HEK293T (cell line): ENCODE measurements around the gene ARHGAP25.

Experiments used
- CTCF ChIA-PET: fragments of 350-600 bp; formaldehyde crosslinking; extraction: SDS; loops from one replicate; lab custom pipeline; 2021; ENCODE audit warnings: antibody characterized with exemption, inconsistent platforms; lab: Yijun Ruan, JAX
- POLR2A ChIA-PET: fragments of 350-600 bp; formaldehyde crosslinking; extraction: SDS; loops from one replicate; lab custom pipeline; 2020; ENCODE audit warnings: antibody characterized with exemption, inconsistent platforms; lab: Yijun Ruan, JAX
- DNase-seq: peaks from one replicate; pipeline ENCODE4 v3.0.0; 2012; ENCODE audit warnings: mixed read lengths; ENCODE audit errors: extremely low spot score
- ARNT ChIP-seq: fragments of 450-650 bp; IDR thresholded peaks from 2 replicates; pipeline ENCODE4 v1.6.1; 2017; ENCODE audit warnings: mild to moderate bottlenecking
- BHLHE40 ChIP-seq: fragments of 450-650 bp; IDR thresholded peaks from 2 replicates; pipeline ENCODE4 v1.6.1; 2016; ENCODE audit warnings: mild to moderate bottlenecking, moderate library complexity, borderline replicate concordance
- CTBP1 ChIP-seq: fragments of 450-650 bp; IDR thresholded peaks from 2 replicates; pipeline ENCODE4 v1.6.1; 2016; ENCODE audit warnings: borderline replicate concordance
- ELF4 ChIP-seq: fragments of 450-650 bp; IDR thresholded peaks from 2 replicates; pipeline ENCODE4 v1.6.1; 2017; ENCODE audit warnings: antibody characterized with exemption
- FOXA1 ChIP-seq: fragments of 450-650 bp; IDR thresholded peaks from 2 replicates; pipeline ENCODE4 v1.6.1; 2016; ENCODE audit warnings: mild to moderate bottlenecking
- FOXK2 ChIP-seq: fragments of 450-650 bp; IDR thresholded peaks from 2 replicates; pipeline ENCODE4 v1.6.1; 2016; ENCODE audit warnings: mild to moderate bottlenecking
- FOXM1 ChIP-seq: fragments of 450-650 bp; IDR thresholded peaks from 2 replicates; pipeline ENCODE4 v1.6.1; 2017; ENCODE audit warnings: mild to moderate bottlenecking, borderline replicate concordance
- HDGF ChIP-seq: fragments of 450-650 bp; IDR thresholded peaks from 2 replicates; pipeline ENCODE4 v1.6.1; 2017; ENCODE audit warnings: antibody characterized with exemption, borderline replicate concordance
- L3MBTL2 ChIP-seq: fragments of 450-650 bp; conservative IDR thresholded peaks from 2 replicates; pipeline ENCODE4 v1.6.1; 2016; ENCODE audit warnings: mild to moderate bottlenecking
- LEF1 ChIP-seq: fragments of 450-650 bp; IDR thresholded peaks from 2 replicates; pipeline ENCODE4 v1.6.1; 2017; ENCODE audit warnings: mild to moderate bottlenecking, borderline replicate concordance
- NFRKB ChIP-seq: fragments of 450-650 bp; IDR thresholded peaks from 2 replicates; pipeline ENCODE4 v1.6.1; 2016; ENCODE audit warnings: mild to moderate bottlenecking, moderate library complexity
- SP1 ChIP-seq: fragments of 450-650 bp; IDR thresholded peaks from 2 replicates; pipeline ENCODE4 v1.6.1; 2017
- SUZ12 ChIP-seq: fragments of 450-650 bp; IDR thresholded peaks from 2 replicates; pipeline ENCODE4 v1.6.1; 2016; ENCODE audit warnings: mild to moderate bottlenecking
- TARDBP ChIP-seq: fragments of 450-650 bp; IDR thresholded peaks from 2 replicates; pipeline ENCODE4 v1.6.1; 2016
- ZNF384 ChIP-seq: fragments of 450-650 bp; IDR thresholded peaks from 2 replicates; pipeline ENCODE4 v1.6.1; 2016
- TF ChIP-seq, protein P1 (sequence below): fragments of 450-650 bp; IDR thresholded peaks from 2 replicates; pipeline ENCODE4 v1.6.1; 2016

Gene ARHGAP25

DNA sequence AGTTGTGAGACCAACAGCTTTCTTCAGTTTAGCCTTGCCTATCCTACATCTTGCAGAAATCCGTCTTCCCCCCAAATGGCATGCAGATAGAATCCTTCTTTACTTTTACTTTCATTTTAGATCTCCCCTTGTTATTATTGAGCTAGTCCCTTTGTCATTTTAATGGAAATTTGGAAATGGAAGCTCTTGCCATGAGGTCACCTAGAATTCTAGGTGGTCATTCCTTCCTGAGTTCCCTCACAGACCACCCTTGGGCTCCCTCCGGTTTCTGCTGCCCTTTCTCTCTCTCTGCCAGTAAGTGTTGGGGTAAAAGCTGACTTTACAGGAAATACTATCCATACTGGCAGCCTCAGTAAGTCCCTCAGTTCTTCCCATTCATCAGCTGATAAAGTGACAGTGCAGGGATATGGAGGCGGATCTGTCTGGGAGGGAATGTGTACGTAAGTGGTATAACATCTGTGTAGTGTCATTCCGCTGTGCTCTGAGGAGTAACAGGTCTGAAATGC lies 30.2 kb downstream of the ARHGAP25 start:
- POLR2A ChIA-PET = no interaction called here
- TF ChIP-seq ZNF384 (no peak), FOXA1 (no peak), FOXK2 (no peak), ELF4 (no peak), CTBP1 (no peak), FOXM1 (no peak), BHLHE40 (no peak), LEF1 (no peak), TARDBP (no peak), ARNT (no peak), SP1 (no peak), SUZ12 (no peak), L3MBTL2 (no peak)
- TF ChIP-seq, protein P1, sequence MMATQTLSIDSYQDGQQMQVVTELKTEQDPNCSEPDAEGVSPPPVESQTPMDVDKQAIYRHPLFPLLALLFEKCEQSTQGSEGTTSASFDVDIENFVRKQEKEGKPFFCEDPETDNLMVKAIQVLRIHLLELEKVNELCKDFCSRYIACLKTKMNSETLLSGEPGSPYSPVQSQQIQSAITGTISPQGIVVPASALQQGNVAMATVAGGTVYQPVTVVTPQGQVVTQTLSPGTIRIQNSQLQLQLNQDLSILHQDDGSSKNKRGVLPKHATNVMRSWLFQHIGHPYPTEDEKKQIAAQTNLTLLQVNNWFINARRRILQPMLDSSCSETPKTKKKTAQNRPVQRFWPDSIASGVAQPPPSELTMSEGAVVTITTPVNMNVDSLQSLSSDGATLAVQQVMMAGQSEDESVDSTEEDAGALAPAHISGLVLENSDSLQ = no peak
- no peak for DNase-seq
- CTCF ChIA-PET = interaction anchor here (1.0 kb wide), 1 partner anchor 13 kb away, joined by 6 read pairs; no protein-coding TSS in a partner anchor

DNA sequence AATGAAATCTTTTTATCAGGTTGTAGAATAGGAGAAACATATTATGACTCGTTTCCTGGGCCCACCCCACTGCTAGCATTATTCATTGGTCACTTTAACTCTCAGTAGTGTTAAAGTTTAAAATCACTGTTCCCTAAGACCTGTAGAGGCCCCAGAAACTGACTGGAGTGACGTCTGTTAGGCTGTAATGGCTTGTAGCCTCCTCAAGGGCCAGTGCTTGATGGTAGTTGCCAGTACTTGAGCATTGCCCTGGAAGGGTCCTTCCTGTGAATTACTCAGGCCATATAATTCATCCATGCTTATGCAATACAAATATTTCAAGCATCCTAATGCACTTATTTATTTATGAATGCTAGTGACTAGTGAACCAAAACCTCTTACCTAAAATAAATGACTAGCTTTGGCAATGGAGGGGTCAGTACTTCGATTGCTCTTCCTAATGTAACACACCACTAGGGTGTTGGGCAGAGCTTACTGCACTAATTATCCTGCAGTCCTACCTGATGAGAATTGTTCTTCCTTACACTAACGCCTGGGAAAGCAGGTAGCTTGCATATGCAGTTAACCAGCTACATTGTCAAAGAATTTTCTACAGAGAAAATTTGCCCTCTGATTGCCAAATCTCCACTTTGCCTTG lies 31.2 kb downstream of the ARHGAP25 start:
- CTCF ChIA-PET = no interaction called here
- POLR2A ChIA-PET = no interaction called here
- DNase-seq = no peak
- TF ChIP-seq LEF1 (no peak), SP1 (no peak), BHLHE40 (no peak), ELF4 (no peak), ZNF384 (no peak), HDGF (no peak), FOXM1 (no peak), TARDBP (no peak), FOXK2 (no peak), SUZ12 (no peak), CTBP1 (no peak), L3MBTL2 (no peak), ARNT (no peak), NFRKB (no peak)
- TF ChIP-seq, protein P1 = no peak

DNA sequence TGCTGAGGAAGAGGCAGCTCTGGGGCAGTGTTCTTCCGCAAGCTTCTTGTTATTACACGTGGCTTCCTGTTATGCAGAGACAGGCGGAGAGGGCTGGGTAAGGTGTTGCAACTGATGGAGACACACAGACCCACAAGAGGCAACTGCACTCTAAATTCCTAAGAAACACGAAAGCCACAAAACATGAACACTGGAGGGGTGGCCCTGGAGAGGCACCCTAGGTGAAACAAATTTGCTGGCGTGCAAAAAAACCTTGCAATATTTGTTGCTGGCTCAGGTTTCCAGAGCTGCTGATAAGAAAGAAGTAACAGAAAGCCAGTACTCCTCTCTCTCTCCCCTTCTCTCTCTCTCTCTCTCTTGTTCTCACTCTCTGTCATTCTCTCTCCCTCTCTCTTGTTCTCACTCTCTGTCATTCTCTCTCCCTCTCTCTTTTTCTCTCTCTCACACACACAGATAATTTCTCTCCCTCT lies 31.8 kb downstream of the ARHGAP25 start:
- no peak for TF ChIP-seq SP1
- no peak for TF ChIP-seq FOXK2
- no peak for TF ChIP-seq HDGF
- no peak for TF ChIP-seq CTBP1
- no peak for TF ChIP-seq NFRKB
- POLR2A ChIA-PET = no interaction called here
- DNase-seq = no peak
- CTCF ChIA-PET = no interaction called here

DNA sequence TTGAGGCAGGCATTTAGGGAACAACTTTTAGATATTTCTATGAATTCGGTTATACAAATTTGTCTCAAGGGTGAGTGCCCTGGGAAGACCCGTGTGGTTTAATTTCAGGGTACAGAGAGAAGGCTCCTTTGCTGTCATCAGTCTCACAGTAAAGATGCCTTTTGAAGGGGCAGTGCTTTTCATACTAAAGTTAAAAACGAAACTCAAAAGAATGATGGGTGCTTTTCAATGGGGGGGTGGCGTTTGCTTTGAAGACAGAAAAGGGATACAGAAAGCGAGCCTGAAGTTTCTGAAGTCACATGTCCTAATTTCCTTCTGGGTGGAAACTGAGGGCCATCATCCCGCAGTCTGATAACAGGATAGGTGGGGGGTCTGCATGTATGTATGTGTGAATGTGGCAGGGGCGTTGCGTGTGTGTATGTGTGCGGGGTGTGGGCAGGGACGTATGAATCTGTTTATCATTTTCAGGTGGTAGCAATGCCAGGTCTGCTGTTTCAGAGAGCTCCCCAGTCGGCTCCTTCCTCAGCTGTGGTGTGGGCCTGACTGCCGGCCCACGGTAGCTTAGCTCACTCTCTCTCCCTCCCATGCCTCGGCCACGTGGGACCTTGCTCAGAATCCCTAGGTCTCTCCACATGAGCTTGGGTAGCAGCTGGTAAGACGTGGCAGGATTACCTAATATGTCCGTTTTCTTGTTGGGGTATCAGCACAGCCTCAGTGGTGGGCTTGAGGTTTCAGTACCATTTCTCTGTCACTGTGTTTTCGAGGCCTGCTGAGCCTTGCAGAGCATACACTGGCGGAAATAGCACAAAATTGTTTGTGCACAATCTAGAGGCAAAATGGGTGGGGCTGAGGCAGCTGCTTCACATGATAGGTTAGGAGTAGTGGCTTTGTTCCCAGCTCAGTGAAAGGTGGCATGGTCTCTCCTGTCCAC lies 32.7 kb downstream of the ARHGAP25 start:
- CTCF ChIA-PET = no interaction called here
- POLR2A ChIA-PET = no interaction called here
- no peak for TF ChIP-seq NFRKB
- no peak for TF ChIP-seq FOXA1
- TF ChIP-seq ZNF384 = no peak
- TF ChIP-seq FOXM1 = no peak
- TF ChIP-seq ARNT = no peak
- TF ChIP-seq BHLHE40 = no peak
- no peak for TF ChIP-seq LEF1
- TF ChIP-seq L3MBTL2 = no peak
- no peak for TF ChIP-seq SP1
- no peak for TF ChIP-seq CTBP1
- TF ChIP-seq ELF4 = no peak
- no peak for TF ChIP-seq HDGF
- TF ChIP-seq, protein P1 = no peak
- no peak for TF ChIP-seq FOXK2
- TF ChIP-seq SUZ12 = no peak
- no peak for DNase-seq

DNA sequence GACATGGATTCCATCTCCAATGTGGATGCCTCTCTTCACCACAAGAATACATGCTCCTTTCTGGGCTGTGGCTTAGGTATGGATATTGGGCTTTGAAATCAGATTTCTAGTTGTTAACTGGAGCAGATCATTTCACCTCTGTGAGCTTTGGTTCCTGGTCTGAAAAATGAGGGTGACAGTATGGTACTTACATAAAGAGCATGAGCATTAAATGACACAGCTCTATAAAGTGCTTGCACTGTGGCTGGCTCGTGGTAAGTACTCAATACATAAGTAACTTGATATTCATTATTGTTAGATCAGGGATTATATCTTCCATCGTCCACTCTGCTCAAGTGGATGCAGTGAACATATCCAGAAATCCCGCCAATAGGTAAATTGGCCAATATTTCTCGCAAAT lies 33.4 kb downstream of the ARHGAP25 start:
- ChIA-PET CTCF (no interaction called here), POLR2A (no interaction called here)

More for the DNA sequence above, 33.4 kb downstream of the ARHGAP25 start:
- no peak for DNase-seq
- no peak for TF ChIP-seq FOXK2
- no peak for TF ChIP-seq LEF1
- TF ChIP-seq, protein P1 = no peak
- TF ChIP-seq ARNT = no peak
- TF ChIP-seq SUZ12 = no peak
- no peak for TF ChIP-seq FOXM1
- no peak for TF ChIP-seq ZNF384
- no peak for TF ChIP-seq HDGF
- no peak for TF ChIP-seq TARDBP
- no peak for TF ChIP-seq CTBP1
- TF ChIP-seq FOXA1 = no peak
- TF ChIP-seq NFRKB = no peak
- TF ChIP-seq BHLHE40 = no peak
- TF ChIP-seq L3MBTL2 = no peak
